HG02852 (cell line): ENCODE measurements around the gene KAZN.

Experiments
- ATAC-seq: cut with Tn5 transposase; IDR thresholded peaks from one replicate; pipeline ENCODE4 v1.9.1; 2021; ENCODE audit warnings: mild to moderate bottlenecking, moderate library complexity; ENCODE audit not compliant: unreplicated experiment

The KAZN gene

DNA sequence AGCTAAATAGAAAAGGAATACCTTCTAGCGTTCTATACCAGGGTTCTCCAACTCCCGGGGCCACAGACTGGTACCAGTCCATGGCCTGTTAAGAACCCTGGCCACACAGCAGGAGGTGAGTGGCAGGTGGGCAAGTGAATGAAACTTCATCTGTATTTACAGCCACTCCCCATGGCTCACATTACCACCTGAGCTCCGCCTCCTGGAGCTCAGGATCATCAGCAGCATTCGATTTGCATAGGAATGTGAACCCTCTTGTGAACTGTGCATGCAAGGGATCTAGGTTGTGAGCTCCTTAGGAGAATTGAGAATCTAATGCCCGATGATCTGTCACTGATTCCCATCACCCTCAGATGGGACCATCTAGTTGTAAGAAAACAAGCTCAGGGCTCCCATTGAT lies 107.3 kb downstream of the KAZN start:
- ATAC-seq: no peak

DNA sequence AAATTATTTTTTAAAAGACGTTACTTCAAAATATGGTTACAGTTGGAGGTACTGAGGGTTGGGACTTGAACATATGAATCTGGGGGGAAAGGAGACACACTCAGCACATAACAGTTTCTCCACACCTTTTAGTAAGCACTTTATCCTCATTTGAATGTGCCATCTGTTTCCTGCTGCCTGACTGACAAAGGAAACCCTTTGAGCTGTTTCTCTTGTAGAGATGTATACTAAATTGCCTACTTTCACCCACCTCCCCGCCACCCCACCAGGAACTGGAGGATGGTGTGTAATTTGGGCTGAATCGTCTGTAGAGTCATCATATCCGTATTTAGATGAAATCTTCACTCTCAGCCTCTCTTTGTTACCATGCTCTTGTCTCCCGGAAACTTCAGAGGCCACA lies 108.1 kb downstream of the KAZN start:
- no peak for ATAC-seq

DNA sequence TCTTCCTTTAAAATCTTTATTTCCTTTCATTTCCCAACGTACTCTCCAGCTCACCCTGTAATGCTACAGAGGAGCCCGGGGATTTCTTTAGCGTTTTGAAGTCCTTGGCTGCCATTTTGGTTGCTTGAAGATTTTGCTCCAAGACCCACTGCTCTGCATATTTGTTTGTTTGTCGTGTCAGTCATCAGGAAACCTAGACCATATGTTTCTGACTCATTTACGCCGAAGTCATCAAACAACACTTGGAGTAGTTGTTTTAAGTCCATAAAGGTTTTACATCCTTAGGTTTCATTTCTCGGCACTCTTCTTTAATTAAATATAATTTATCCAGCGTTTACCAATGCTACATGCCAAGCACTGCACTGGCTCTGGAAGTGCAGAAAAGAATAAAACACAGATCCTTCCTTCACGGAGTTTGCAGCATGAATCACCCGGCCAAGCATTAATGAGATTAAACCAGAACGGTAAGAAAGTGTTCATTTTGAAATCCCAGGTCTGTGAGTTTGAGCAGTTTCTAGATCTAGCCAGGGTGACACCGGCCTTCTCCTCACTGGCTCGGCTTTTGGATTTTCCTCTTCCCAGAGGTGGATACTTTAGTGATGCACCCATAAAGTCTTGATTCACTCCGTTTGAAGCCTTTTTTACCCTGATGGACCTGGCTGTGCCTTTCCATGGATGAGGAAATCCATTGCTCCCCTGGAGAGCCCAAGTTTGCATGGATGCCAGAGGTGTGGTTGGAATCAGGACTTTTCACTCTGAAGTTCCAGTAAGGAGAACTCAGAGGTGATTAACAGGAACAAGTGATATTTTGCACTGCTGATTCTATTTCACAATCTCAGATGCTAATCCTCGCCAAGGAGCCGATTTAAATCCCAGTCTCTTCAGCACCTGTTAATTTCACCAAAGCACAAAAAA lies 109.3 kb downstream of the KAZN start:
- no peak for ATAC-seq

DNA sequence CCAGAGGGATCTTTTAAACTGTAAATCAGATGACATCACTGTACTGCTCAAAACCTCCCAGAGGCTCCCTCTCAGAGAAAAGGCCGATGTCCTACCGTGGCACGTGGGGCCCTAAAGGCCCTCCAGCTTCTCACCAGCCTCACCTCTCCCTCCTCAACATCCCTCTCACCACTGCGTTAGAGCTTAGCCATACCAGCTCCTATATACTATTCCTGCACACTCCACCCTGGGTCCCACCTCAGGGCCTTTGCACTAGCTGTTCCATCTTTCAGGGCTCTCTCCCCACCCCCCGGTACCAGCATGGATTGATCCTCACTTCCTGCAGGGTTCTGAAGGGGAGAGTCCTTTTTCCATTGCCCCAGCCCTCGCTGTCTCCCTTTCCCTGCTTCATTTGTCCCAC lies 111.8 kb downstream of the KAZN start:
- ATAC-seq: no peak

DNA sequence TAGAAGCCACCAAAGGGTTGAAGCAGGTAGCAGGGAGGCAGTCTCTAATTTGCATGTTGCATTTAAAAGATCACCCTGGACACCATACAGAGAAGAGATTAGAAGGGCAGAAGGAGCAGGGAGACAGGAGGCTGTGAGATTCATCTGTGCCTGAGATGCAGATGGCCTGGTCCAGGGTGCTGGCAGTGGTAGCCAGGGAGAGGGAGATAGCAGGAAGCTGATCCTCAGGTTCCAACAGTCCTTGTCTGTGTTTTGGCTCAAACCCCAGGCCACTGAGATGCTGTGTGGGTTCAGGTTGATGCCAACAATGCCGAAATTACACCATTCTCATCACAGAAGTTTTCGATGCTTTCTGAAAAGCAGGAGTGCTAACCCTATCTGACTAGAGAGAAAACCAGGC lies 113.7 kb downstream of the KAZN start:
- ATAC-seq: no peak

DNA sequence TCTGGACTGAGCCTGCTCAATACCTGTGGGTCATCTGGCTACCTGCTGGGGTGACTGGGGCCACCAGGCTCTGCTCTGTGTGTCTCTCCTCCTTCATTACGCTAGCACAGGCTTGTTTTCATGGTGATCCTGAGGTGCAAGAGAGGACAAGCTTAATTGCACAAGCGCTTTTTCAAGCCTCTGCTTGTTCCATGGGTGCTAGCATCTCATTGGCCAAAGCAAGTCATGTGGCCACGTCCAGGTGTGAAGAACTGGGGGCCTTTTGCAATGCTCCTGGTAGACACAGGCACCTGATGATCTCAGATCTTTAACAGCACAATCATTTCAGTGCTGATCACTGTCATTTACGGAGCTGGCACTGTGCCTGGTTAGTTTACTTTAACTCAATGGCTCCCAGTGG lies 114.6 kb downstream of the KAZN start:
- no peak for ATAC-seq

DNA sequence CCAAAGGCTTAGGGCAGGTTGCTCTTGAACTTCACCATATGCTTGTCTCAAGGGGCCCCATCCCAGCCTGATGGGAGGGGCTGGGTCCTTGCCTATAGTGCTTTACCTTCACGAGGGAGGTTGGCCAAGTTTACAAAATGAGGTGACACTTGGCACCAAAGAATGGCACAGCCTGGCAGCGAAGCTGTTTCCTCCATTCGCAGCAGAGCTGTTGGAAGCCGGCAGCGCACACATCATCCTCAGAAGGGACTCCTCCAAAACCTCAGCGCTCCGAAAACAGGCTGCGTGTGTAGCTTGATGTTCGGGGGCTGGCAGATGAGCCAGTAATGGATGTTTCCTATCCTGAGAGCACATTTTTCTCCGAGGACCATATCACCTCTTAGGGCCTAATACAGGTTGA lies 116.8 kb downstream of the KAZN start:
- ATAC-seq: no peak

DNA sequence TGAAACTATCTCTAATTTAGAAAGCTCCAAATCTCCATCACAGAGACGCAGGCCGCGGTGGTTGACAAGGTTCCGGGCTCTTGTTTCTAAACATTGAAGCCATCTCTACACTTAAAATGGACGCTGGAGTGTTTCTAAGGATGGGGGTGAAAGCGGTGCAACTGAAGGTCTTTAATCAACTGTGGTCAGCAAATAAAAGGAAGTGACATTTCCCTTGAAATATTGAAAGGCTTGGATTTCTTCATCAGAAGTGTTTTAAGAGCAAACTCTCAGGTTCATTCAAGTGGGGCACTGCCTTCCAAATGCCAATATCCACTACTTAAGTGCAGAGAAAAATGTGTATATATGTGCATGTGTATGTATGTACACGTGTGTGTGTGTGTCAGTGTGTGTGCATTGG lies 117.3 kb downstream of the KAZN start:
- ATAC-seq: no peak

DNA sequence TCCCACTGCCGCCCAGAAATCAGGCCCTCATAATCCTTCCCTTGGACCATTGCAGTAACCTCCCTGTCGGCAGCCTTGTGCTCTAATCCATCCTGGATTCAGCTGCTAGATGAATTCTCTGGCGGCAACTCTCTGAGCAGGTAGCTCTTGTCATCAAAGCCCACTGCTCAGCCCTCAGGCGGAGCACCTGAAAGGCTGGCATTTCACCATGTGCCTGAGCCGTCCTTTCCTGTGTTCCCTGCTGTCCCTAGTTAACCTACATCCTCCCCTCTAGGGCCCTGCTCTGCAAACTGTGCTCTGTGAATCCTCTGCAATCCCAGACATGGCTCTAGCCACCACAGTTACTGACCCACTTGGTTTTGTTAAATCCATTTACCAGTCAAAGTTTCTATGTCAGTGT lies 118.0 kb downstream of the KAZN start:
- no peak for ATAC-seq

DNA sequence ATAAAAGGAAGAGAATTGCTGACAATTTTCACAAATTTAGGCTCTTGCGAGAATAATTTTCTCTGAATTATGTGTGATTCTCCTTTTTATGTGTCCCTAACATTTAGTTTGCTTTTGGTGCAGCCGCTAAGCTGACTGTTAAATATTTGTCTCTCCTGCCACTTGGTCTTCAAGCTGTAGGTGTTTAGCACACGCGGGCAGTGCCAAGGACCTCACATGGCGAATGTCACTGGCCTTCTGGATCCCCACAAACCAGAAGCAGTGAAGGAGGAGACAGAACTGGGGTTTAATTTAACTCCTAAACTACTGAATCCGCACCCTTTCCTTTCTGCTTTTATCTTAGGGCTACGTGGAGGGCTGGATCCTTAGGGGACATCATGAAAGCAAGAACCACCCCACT lies 120.0 kb downstream of the KAZN start:
- ATAC-seq: no peak

DNA sequence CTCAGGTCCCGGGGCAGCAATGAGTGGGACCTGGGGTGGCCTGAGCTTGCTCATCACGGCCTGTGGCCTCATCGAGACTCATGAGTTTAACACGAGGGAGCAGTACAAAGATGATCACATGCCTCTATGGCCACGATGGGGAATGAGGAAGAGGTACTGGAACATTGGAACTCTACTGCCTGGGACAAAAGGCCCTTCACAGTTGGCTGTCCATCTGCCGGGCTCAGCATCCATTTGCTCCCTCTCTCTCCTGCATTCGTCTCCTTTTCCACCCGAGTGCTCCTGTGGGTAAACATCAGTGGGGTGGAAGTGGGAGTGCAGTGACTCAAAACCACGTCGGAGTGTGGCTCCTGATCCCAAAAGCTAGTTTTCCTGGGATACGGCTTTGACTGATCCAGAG lies 124.9 kb downstream of the KAZN start:
- no peak for ATAC-seq

DNA sequence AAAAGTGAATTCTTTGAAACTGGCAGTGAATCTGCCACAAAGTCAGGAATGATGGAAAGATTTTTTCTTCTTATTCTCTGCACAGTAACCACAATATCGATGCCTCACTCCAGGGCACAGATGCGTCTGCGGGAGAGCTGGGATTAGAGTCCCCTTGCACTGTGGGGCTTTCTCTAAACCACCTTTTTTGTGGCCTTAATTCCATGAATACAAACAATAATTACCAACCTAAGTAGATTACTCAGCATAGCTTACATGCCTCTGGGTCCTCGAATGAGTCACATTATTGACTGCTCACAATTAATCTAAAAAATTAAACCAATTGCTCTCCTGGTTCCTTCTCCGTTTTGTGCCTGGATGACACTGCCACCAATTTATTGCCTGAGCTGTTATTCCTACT lies 125.8 kb downstream of the KAZN start:
- ATAC-seq: no peak

DNA sequence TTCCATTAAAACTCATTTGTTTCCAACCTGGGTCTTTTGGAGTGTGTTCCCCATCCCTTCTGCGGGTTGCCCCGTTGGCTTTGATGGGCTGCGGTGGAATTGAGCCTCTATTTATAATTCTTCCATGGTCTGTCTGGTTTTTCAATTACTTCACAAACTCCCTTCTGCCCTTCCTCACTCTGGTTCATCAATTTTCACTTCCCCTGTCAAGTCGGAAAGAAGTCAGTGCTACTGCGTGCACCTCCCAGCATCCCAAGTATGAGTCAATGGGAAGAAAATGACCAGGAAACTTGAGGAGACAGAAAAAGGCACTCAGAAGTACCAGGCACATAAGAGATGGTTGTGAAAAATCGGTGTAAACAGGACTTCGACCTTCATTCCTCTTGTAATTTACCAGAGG lies 126.2 kb downstream of the KAZN start:
- ATAC-seq: no peak

DNA sequence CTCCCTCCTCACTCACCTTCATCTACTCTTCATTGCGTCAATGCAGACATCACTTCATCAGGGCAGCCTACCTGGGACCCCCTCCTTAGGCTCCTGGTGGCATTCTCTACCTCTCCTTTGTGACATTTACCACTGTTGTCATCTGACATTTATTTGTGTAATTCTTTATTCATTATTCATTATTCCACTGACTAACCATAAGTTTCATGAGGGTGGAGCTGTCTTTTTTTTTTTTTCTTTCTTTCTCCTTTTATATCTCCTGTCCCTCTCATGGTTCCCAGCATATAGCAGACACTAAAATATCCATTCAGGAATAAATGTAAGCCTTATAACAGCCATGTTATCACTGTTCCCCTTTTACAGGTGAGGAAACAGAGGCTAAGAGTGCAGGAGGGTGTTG lies 126.8 kb downstream of the KAZN start:
- ATAC-seq: no peak

DNA sequence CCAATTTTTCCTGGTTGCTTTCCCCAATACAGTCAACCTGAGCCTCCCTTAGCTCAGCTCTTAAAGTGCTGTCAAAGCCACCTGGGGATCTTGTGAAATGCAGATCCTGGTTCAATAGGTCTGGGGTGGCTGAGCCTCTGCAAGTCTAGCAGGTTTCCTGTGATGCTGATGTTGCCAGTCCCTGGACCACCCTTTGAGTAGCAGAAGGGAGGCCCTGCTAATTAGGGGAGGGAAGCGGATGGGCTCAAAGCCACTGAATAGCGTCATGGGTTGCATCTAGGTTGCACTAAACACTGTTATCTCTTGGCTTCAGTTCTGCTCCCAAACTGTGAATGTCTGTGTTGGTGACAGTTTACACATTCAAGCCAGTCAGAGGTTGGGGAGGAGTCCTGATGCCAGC lies 127.2 kb downstream of the KAZN start:
- ATAC-seq: no peak

DNA sequence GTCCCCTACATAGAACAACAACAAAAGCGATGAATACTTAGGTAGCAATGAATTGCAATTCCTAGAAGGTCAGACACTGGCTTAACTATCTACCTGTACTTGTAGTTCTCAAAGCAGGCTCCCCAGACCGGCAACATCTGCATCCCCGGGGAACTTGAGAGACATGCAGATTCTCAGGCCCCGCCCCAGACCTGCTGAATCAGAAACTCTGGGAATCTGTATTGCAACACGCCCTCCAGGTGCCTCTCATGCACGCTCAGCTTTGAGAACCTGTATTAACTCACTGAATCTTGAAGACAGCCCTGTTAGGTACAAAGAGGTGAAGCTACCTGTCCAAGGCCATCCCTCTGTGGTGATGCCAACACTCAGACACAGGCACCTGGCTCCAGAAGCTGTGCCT lies 128.1 kb downstream of the KAZN start:
- ATAC-seq: no peak

DNA sequence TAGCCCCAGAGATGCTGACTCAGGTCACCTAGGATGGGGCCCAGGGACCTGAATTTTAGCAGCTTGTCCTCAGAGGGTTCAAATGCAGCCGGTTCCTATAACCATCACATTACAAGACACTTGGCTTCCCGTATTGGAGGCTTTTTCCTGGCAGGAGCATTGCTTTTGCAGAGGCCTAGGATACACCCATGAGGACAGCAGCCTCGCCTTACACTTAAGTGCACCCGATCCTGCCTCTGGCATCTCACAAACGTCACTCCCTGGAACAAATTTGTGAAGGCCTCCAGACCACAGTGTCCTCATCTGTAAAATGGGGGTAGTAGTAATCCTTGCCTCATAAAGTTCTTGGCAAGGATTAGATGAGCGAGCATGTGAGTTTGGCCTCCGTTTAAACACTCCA lies 130.0 kb downstream of the KAZN start:
- ATAC-seq: no peak

DNA sequence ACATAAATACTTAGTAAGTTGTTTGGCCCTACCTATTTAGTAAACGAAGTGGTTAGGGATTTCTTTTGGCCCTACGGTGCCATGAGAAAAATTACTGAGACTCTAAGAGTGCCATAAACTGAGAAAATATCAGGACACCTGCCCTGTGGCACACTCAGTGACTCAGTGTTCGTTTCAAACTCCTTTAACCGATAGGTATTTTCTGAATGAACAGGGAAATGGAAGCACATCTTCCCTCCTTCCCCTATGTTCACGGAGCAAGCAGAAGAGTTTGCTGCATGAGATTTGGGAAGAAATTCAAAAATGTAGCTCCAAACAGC lies 134.2 kb downstream of the KAZN start:
- no peak for ATAC-seq

DNA sequence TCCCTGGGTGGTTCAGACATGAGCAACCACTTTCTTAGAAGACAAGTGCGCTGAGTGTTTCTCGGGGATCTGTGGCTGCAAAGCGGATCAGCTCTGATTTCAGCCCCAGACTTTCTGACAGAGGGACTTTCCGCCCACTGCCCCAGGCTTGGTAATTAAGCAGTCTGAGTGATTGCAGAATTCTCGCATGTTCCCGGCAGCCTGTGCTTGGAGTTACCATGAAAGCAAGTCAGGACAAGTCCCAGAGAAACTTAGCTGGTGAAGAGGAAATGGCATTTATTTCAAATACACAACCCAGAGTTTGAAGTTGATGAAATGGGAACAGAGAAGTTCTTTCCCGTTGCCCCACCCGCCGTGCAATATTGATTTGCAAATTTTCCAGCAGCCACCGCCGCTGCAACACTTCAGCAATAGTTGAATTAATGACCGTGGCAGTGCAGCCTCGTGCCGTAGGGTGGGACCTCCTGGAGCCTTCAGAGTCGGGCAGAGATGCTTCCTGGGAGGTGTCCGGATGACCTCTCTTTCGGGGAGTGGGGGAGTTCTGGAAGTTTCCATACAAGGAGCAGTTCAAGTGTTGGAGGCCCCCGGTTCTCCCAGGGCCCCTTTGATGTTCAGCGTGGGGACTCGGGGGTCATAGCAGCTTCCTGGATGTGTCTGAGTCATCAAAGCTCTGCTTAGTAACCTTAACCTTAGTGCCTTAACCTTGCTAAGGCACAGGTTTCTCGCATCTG lies 134.7 kb downstream of the KAZN start:
- ATAC-seq: no peak

DNA sequence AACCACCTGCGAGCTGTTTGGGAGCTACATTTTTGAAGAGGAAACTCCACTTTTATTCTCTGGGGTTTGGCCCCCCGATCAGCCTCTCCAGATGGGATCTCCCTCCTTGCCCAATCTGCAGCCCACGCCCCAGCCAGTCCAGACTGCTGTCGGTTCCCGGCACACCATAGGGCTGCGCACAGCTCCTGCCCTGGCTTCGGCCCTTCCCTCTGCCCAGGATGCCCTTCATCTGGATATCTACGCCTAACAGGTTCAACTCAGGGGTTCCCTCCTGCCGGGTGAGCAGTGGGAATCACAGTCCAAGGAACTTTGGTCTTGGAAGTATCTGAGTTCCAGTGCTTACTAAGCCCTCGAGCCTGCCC lies 135.3 kb downstream of the KAZN start:
- ATAC-seq: no peak

DNA sequence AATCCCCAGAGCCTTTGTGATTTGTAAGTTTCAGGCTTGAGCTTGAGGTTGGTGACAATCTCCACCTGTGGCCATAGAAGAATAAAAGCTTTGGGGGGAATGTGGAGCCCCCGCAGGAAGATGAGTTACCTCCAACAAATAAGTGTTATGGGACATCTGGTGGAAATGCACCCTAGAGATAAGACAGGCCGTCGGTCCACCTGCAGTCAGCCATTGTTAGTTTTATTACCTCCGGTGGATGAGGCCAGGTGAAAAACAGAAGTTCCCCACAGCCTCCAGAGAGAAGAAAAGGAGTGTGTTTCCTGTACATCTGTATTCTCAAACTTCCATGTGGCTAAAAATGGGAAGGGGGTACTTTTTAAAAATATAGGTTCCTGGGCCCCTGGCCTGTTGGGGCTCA lies 137.4 kb downstream of the KAZN start:
- no peak for ATAC-seq

DNA sequence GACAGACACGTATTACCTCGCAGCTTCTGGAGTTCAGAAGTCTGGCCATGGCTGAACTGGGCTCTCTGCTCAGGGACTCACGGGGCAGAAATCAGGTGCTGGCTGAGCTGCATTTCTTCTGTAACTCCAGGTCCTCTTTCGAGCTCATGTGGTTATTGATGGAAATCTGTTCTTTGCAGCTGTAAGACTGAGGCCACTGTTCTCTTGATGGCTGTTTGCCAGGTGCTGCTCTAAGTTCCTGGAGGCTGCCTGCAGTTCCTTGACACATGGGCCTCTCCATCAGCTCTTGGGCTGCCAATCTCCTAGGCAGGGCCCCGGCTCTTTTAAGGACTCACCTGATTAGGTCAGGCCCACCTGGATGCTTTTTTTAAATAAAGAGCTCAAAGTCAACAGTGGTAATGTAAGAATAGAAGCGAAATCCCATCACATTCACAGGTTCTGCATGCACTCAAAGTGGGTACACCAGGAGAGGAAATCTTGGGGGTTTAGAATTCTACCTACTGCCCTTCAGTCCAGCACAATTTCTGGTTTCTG lies 139.1 kb downstream of the KAZN start:
- ATAC-seq: no peak
